HL-60 (cell line): ENCODE results near the gene ESD.

Source experiments
- SPI1 ChIP-seq: IDR thresholded peaks from 2 replicates; pipeline ENCODE4 v1.6.1; 2012; ENCODE audit warnings: low read depth, mild to moderate bottlenecking, borderline replicate concordance
- TF ChIP-seq, protein P1 (sequence below): IDR thresholded peaks from one replicate; pipeline ENCODE4 v1.5.1; 2011; ENCODE audit warnings: low read length, control low read depth, inconsistent platforms; ENCODE audit not compliant: insufficient read depth
- TF ChIP-seq, protein P2 (sequence below): IDR thresholded peaks from 2 replicates; pipeline ENCODE4 v1.6.1; 2012; ENCODE audit warnings: low read depth; ENCODE audit not compliant: insufficient replicate concordance

DNA sequence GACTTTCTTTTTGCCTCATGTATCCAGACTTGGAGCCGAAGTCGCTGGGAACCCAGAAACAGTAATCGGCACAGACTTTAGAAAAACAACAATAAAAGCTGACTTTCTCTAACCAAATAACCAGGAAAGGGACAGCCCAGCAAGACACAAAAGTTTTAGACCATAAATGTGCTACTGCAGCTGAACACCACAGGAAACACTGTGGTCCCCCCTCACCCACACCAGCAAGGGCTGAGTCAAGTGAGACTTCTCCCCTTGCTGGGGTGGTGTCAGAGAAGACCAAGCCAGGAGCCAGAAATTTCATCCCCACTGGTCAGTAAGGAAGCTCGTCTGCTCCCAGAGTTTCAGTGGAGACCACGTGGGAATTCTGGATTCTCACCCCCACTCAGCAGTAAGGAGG lies 70.6 kb downstream of the ESD start:
- TF ChIP-seq, protein P1, sequence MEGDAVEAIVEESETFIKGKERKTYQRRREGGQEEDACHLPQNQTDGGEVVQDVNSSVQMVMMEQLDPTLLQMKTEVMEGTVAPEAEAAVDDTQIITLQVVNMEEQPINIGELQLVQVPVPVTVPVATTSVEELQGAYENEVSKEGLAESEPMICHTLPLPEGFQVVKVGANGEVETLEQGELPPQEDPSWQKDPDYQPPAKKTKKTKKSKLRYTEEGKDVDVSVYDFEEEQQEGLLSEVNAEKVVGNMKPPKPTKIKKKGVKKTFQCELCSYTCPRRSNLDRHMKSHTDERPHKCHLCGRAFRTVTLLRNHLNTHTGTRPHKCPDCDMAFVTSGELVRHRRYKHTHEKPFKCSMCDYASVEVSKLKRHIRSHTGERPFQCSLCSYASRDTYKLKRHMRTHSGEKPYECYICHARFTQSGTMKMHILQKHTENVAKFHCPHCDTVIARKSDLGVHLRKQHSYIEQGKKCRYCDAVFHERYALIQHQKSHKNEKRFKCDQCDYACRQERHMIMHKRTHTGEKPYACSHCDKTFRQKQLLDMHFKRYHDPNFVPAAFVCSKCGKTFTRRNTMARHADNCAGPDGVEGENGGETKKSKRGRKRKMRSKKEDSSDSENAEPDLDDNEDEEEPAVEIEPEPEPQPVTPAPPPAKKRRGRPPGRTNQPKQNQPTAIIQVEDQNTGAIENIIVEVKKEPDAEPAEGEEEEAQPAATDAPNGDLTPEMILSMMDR, result no peak
- TF ChIP-seq SPI1, result no peak
- TF ChIP-seq, protein P2, sequence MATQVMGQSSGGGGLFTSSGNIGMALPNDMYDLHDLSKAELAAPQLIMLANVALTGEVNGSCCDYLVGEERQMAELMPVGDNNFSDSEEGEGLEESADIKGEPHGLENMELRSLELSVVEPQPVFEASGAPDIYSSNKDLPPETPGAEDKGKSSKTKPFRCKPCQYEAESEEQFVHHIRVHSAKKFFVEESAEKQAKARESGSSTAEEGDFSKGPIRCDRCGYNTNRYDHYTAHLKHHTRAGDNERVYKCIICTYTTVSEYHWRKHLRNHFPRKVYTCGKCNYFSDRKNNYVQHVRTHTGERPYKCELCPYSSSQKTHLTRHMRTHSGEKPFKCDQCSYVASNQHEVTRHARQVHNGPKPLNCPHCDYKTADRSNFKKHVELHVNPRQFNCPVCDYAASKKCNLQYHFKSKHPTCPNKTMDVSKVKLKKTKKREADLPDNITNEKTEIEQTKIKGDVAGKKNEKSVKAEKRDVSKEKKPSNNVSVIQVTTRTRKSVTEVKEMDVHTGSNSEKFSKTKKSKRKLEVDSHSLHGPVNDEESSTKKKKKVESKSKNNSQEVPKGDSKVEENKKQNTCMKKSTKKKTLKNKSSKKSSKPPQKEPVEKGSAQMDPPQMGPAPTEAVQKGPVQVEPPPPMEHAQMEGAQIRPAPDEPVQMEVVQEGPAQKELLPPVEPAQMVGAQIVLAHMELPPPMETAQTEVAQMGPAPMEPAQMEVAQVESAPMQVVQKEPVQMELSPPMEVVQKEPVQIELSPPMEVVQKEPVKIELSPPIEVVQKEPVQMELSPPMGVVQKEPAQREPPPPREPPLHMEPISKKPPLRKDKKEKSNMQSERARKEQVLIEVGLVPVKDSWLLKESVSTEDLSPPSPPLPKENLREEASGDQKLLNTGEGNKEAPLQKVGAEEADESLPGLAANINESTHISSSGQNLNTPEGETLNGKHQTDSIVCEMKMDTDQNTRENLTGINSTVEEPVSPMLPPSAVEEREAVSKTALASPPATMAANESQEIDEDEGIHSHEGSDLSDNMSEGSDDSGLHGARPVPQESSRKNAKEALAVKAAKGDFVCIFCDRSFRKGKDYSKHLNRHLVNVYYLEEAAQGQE, result no peak
